Frontal cortex (tissue), 4 donors: ENCODE data around the gene TMEM240. TPM values are rescaled to one million over a fixed set of nuclear protein-coding genes. Genes with fewer than 3 reads are reported as not detected.
"Not testable (repeated sequence)": the region's sequence is repeated elsewhere in the genome, so short reads cannot be mapped to it uniquely, and the experiment has no call there.

Experiments used
- DNase-seq, 2 donors: peaks; one replicate each; pipeline ENCODE4 v3.0.0; 2012; ENCODE audit warnings: low spot score in 2 of 2
- FAIRE-seq: peaks from 2 replicates; lab custom pipeline; 2012; peaks lifted over from hg19 to GRCh38; lab: Jason Lieb, UNC
- total RNA-seq: library from RNA; depleted of rRNA; stranded (reverse); fragments of >200 nt; gene quantifications from one replicate; pipeline ENCODE4 v1.2.3, GENCODE V29; 2014
- donor health status: control.
- donor health status: control.
- donor health status: control.

TMEM240 gene
- total RNA-seq, 1 donor from 2014 or later, result 16.3 TPM

DNA sequence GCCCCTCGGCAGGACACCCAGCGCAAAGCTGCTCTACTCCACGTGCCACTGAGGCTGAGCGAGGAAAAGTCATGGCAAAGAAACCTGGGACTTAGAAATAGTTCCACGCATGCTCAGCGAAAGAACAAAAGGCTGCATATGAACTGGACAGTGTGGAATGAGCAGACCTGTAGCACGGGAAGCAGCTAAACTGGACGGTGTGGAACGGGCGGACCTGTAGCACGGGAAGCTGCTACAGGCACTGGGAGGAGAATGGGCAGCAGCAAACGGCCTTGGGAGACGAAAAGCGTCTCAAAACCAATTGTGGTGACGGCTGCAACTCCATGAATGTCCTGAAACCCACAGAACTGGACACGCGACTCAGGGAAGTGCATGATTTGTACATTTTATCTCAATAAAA lies 18.6 kb upstream of the TMEM240 start:
- no peak for DNase-seq
- FAIRE-seq, result no peak

DNA sequence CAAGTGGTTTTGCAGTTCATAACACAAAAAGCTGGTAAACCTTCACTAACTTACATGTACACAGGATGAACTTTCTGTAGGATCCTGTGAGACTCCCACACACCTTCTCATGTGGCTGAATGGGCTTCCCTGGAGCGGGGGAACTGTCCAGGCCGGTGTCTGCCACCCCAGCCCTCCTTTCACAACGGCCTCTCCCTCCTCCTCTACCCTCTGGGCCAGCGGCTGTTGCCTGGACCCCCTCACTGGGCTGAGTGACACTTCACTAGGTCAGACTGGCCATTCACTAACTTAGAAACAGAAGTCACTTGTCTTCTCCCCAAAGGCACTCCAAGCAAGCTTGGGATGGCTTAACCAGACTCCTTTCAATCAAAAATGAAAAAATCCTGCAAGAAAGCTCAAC lies 18.2 kb upstream of the TMEM240 start:
- FAIRE-seq (no peak), DNase-seq (no peak)

DNA sequence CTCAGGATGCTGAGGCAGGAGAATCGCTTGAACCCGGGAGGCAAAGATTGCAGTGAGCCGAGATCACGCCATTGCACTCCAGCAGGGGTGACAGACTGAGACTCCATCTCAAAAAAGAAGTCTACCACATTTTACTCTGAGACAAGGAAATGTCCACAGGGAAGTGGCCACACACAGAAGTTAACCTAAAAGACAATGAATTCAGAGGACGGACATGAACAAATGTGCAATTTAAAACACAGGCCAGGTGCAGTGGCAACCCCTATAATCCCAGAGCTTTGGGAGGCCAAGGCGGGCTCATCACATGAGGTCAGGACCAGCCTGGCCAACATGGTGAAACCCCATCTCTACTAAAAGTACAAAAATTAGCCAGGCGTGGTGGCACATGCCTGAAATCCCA lies 17.3 kb upstream of the TMEM240 start:
- DNase-seq, FAIRE-seq: not testable (repeated sequence)

DNA sequence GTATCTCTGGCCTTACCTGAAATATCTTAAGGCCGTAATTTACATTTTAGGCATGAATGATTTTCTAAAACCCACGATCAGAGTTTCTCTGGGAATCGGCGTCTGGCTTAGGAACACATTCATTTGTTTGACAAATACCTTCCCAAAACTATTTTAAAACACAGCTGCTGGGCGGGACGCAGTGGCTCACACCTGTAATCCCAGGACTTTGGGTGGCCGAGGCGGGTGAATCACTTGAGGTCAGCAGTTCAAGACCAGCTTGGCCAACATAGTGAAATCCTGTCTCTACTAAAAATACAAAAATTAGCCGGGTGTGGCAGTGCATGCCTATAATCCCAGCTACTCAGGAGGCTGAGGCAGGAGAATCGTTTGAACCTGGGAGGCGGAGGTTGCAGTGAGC lies 16.5 kb upstream of the TMEM240 start:
- FAIRE-seq, result not testable (repeated sequence)

DNA sequence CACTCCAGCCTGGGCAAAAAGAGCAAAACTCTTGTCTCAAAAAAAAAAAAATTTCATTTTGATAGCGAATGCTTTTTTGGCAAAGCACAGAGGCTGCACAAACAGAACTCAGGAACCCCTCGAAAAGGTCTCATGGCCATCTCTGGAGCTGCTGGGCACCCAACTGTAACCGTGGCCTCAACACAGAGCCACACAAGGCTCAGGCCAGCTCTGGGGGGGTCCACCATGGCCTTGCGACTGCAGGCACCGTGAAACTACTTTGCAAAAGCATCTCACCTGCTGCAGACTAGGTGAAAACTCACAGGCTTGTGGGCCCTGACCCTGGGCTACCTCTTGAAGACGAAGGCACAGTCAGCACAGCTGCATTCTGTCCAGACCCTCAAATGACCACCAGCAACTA lies 16.1 kb upstream of the TMEM240 start:
- FAIRE-seq, result no peak
- DNase-seq, result no peak

More for the DNA sequence above, 16.5 kb upstream of the TMEM240 start:
- DNase-seq, result not testable (repeated sequence)

DNA sequence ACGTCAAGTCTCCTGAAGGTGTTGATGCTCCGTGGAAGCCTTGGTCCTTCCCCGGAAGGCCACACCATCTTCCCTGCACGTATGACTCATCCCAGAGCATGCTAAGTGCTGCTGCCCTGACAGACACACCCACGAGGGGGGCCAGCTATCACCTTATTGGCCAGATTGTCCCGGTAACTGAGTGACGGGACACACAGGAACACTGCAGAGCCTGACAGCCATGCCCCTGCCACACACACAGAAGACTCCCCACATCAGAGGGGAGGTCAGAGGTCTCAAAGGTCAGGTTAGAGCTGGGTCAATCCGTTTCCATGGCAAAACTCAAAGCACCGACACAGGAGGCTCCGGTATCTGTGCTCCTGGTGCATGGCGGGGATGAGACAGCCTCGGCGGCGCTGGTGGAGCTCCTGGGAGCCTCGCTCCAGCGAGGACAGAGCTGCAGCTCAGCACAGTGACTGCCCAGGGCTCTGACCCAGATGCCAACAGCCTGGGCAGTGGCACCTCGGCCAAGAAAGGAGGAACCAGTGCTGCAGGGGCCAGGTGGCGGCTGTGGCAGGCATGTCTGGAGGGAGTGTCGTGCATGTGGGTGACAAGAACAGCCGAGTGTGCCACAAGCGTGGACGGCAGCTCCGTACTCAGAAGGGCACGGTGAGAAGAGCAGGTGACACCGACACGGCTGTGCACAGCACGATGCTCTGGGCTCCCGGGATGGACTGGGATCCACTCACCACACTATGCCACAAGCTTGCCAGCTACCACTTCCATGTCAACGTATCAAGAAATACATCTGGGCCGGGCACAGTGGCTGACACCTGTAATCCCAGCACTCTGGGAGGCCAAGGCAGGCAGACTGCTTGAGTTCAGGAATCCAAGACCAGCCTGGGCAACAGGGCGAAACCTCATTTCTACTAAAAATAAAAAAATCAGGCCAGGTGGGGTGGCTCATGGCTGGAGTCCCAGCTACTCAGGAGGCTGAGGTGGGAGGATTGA lies 14.8 kb upstream of the TMEM240 start:
- FAIRE-seq, result no peak
- DNase-seq, result peak in 1 of 2 donors; percentile 56

DNA sequence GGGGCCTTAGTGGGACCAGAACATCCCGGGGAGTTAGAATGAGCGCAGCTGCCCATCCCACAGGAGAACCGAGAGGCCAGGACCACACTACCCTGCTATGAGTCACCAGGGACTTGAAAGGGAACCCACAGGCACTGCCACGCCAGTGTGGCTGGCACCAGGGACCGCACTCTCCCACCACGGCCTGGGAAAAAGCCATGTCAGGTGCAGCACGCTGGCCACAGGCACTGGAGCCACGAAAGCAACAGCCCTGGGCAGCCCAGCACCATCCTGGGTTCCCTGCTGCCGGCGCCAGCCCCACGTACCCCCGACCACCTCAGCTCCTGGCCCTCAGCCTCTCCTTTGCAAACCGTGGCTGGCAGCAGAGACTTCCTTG lies 14.1 kb upstream of the TMEM240 start:
- no peak for DNase-seq
- no peak for FAIRE-seq

DNA sequence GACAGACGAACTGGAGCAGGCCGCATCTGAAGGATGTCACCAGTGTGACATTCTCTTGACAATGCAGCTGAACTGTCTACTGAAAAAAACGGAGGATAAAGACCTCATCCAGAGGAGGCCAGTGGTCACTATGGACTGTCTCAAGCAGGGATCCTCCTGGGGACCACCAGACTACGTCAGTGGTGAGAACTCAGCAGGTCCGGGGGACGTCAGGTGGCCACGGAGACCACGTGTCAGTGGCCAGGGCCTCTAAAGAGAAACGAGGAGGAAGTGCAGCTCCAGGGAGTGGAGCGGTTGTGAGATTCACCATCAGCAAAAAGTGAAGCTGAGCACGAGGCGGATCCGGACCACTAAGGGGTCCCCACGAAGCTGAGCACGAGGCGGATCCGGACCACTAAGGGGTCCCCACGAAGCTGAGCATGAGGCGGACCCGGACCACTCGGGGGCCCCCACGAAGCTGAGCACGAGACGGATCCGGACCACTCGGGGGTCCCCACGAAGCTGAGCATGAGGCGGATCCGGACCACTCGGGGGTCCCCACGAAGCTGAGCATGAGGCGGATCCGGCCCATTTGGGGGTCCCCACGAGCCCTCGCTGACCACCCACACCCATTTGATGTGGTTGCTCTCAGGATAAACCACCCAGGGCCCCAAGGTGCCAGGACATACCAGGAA lies 13.5 kb upstream of the TMEM240 start:
- no peak for DNase-seq
- no peak for FAIRE-seq

DNA sequence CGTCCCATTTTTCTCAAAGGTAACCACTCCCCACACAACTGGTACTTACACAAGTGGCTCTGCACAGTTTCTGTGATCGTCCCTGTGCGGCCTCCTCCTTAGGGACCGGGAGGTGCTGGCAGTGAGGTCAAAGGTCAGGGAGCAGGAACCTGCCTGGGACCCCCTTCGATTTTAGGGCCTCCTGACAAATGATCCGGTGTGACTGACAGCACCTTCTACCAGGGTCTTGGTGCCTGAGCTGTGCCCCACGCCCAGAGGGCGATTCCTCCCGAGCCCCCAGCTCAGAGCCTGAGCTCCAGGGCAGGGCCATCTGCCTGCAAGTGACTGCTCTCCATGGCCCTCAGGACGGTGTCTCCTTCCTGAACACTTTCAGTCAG lies 11.8 kb upstream of the TMEM240 start:
- DNase-seq, result no peak
- FAIRE-seq, result no peak

DNA sequence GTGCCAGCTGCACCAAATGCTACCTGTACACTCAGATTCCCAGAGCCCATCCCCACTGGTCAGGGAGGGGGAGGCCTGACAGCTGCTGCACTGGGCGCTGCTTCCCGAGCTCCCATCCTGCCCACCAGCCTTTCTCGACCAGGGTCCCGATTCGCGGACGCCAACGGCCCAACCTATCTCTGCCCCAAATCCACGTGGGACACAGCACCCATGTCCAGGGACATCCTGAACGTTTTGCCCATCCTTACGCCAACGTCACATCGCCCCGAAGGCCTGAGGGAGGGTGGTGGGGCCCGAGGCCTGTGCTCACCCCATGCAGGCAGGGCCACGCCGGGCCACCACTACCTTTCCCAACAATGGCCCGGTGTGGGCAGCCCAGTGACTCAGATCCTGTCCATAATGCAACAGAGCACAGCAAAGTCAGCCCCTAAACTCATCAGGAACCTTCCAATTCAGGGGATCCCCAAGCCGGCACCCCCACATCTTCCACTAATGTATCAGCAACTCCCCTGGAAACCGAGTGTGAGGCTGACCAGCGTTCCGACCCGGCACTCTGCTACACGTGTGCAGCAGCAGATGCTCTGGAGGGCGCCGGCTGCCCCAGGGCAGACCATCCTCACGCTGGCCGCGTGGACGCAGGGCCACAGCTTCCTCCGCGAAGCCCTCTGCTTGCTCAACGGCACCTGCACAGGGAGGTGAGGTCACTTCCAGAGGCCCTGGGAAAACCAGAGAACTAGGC lies 11.3 kb upstream of the TMEM240 start:
- FAIRE-seq, result no peak
- no peak for DNase-seq

DNA sequence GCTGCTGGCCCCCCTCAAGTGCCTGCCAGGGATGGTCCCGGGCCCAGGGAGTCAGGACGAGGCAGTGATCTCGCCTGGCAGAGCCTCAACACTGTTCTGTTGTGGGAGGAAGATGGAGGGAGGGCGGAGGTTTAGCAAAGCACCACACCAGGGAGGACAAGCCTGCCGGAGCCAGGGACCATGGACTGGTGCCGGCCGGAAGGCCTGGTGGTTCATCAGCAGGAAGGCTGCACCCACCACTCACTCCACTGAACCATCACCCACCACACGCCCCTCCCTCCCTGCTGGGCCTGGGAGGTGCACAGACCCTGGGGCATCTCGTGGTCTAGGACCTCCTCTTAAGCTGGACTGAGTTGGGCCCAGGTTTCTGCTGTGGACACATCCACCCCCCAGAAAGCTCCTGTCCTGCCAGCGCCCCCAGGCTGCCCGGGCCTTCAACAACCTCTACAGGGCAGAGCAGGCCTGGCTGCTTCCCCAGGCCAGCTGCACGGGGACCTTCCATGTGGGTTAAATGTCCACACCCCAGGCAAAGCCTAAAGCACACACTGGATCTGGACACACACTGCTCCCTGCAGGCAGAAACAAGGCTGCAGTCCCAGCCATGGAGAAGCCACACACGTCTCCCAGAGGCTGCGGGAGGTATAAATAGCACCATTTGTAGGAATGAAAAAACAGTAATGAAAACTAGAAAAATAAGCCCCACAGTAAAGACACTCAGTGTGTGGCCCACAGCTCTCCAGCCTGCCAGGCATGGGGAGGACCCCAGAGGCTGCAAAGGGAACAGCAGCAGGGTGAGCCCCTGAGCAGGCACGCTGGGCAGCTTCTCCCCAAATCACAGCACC lies 10.4 kb upstream of the TMEM240 start:
- no peak for FAIRE-seq
- DNase-seq, result peak in 1 of 2 donors; percentile 64

DNA sequence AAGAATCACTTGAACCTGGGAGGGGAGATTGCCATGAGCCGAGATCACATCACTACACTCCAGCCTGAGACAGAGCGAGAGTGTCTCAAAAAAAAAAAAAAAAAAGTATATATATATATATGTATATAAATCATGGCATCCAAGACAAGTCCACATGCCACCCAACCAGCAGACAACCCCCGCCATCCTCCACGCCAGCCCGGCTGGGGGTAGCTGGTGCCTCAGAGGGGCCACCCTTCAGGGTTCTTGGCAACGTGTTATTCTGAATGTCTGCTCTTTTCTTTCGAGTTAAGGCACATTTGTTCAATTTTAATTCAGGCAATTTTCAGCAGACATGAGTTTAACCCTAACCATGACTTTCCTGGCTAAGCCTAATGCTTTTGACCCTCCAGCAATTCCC lies 9.7 kb upstream of the TMEM240 start:
- DNase-seq (no peak), FAIRE-seq (no peak)

DNA sequence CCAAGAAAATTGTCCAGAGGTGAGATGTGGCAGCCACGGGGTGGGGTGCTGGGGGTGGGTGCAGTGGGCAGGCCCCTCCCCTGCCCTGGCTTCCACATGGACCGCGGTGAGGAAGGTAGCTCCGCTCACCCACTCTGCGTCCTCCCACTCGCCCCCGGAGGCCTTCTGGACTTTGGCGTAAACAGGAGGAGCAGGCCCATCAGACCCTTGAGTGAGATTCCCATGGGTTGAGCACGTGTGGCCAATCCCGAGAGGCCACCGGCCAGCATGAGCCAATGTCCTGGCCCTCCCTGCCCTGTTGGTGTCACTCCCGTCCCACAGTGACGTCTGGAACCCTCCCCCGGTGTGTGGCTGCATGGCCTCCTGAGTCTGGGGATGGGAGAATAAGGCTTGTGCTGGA lies 8.2 kb upstream of the TMEM240 start:
- DNase-seq, result no peak
- FAIRE-seq, result no peak

DNA sequence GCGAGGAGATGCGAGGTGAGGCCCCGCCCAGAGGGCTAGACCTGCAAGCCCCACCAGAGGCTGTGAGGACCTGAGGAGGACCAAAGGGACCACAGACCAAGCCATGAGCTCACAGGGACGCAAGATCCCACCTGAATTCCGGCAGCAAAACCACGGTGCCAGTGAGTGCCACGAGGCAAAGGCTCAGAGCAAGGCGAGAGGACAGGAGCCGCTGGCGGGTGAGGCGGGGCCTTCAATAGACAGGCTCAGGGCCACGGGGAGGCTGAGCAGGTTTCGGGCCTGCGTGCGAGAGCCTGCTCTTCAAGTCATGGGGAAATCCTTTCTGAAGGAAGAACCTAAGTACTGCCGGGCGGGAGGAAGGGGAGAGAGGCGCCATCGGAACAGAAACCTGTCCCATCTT lies 7.1 kb upstream of the TMEM240 start:
- DNase-seq, result no peak
- no peak for FAIRE-seq

DNA sequence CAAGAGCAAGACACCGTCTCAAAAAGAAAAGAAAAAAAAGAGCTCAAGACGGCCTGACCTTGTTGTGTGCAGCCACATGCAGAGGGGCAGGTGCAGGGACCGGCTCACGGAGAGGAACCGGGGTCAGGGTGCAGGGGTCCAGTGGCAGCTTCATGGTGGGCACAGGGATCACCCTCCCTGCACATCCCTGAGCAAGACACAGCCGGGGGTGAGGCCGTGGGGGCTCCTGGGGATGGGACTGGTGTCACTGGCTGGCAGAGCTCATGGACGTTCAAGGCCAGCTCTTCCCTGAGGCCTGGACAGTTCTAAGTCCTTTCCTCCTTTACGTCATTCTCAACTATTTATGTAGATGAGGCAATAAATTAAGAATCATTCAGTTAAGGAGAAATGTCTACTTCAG lies 6.6 kb upstream of the TMEM240 start:
- DNase-seq (no peak), FAIRE-seq (no peak)

DNA sequence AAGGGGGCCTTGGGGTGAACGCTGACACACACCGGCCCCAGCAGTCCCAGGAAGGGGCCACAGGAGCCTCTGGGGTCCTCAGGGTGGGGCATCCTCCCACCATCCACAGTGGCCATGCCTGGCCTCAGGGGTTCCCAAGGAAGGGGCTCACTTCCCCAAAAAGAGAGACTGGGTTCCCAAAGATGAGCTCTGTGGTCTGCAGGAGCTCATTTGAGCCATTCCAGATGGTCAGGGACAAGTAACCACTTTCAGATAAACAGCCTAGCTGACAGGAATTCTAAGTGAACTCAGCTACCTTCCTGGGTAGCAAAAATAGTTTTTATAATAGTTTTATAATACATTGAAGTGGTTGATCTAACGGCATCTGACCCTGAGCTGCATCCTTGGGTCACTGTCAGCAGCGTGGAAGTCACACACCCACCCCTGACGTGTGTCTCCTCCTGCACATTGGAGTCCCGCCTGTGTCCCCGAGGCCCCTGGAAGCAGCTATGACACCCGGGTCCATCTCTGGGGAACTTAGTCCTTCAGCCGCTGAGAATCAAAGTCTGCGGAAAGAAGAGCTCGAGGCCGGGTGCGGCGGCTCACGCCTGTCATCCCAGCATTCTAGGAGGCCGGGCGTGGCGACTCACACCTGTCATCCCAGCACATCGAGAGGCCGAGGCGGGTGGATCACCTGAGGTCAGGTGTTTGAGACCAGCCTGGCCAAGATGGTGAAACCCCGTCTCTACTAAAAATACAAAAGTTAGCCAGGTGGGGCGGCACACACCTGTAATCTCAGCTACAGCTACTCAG lies 5.7 kb upstream of the TMEM240 start:
- no peak for DNase-seq
- FAIRE-seq, result no peak

DNA sequence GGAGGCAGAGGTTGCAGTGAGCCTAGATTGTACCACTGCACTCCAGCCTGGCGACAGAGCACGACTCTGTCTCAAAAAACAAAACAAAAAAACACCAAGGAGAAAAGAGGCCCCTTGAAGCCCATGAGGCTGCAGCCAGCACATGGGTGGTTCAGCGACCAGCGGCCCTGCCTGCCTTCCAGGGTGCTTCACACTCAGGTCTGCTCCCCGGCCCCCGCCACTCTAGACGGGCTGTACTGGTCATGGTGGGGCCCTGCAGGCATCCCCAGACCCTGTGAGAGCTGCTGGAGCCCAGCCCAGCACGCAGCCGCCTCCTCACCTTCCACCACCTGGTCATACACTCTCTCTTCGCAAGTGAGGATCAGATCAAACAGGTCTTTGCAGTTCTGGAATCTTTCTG lies 4.1 kb upstream of the TMEM240 start:
- DNase-seq (no peak), FAIRE-seq (no peak)

DNA sequence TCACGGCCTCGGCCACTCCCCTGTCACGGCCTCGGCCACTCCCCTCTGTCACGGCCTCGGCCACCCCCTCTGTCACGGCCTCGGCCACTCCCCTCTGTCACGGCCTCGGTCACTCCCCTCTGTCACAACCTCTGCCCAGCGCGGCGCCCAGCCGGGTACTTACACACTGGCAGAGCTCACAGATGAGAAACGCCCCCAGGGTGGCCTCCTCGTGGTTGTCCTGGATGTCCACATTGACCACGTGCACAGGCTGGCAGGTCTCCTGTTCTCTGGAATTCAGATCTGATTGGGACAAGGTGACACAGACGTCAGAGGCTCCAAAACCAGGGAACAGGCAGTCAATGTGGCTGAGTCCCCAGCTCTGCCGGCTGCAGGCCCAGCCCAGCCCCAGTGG lies 3.3 kb upstream of the TMEM240 start:
- FAIRE-seq, result no peak
- DNase-seq, result no peak
